ENCODE measurements around the gene NT5M. TPM values are rescaled to one million over a fixed set of nuclear protein-coding genes. Genes with fewer than 3 reads are reported as not detected.
"Not testable (repeated sequence)": the region's sequence is repeated elsewhere in the genome, so short reads cannot be mapped to it uniquely, and the experiment has no call there.

The NT5M gene
- total and polyA plus RNA-seq, 2 donors, result 6.0 to 7.3 TPM

DNA sequence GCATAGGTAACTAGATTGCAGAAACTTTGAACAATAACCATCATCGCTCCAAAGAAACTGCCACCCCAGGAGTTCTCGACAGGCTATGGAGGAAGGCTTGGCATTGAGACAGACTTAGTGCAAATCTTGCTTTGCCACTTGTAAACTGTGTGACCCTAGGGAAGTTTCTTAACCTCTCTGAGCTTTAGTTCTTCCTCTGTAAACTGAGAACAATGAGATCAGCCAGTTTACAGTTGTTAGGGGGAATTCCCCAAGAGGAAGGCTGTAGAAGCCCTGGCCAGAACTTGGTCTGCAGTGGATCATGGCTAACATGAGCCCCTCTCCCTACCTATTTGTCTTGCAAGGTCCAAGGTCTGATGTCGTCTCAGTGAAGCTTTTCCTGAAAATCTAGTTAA lies 78.9 kb downstream of the NT5M start:
- no peak overlapping the region for H3K27ac ChIP-seq (ENCODE audit: low read depth in 1 of 2, low read length in 1 of 2)
- H3K4me3 ChIP-seq (ENCODE audit: low read length in 2 of 2), result no peak overlapping the region
- no peaks in the 10 kb centered on the region for H3K36me3 ChIP-seq (ENCODE audit: control insufficient read depth in 2 of 2, insufficient read depth in 2 of 2, low read length in 1 of 2)
- H3K27me3 ChIP-seq (ENCODE audit: control insufficient read depth in 2 of 2, insufficient read depth in 1 of 2, low read length in 1 of 2), result peaks cover 0 to 7% of the 10 kb centered on the region in 2 donors
- no peak for DNase-seq (ENCODE audit: low read depth in 6 of 9, low spot score in 9 of 9)
- H3K9me3 ChIP-seq (ENCODE audit: control insufficient read depth in 2 of 2, insufficient read depth in 1 of 2, low read length in 1 of 2), result peaks cover 0 to 4% of the 10 kb centered on the region in 2 donors
- WGBS, result 98% methylated on average over 3 of the region's 3 CpGs
- peaks cover 4 to 27% of the 10 kb centered on the region in 2 donors for H3K4me1 ChIP-seq (ENCODE audit: control insufficient read depth in 2 of 2, insufficient read depth in 2 of 2, low read length in 2 of 2)

DNA sequence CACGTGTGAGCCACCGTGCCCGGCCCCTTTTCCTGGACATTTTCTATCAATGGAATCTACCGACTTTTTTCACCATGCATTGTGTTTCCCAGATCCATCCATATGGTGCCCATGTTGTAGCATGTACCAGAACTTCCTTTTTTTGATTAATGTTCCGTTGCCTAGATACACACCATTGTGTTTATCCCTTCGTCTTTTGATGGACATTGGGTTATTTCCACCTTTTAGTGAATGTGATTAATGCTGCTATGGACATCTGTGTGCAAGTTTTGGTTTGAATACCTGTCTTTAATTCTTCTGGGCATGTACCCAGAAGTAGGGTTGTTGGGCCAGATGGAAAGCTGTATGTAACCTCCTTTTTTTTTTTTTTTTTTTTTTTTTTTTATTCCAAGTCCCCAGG lies 79.8 kb downstream of the NT5M start:
- H3K36me3 ChIP-seq (ENCODE audit: control insufficient read depth in 2 of 2, insufficient read depth in 2 of 2, low read length in 1 of 2), result no peaks in the 10 kb centered on the region
- no peak overlapping the region for H3K27ac ChIP-seq (ENCODE audit: low read depth in 1 of 2, low read length in 1 of 2)
- H3K9me3 ChIP-seq (ENCODE audit: control insufficient read depth in 2 of 2, insufficient read depth in 1 of 2, low read length in 1 of 2), result peaks cover 0 to 4% of the 10 kb centered on the region in 2 donors
- no peak overlapping the region for H3K4me3 ChIP-seq (ENCODE audit: low read length in 2 of 2)
- H3K4me1 ChIP-seq (ENCODE audit: control insufficient read depth in 2 of 2, insufficient read depth in 2 of 2, low read length in 2 of 2), result peaks cover 4 to 34% of the 10 kb centered on the region in 2 donors
- DNase-seq (ENCODE audit: low read depth in 6 of 9, low spot score in 9 of 9), result no peak
- peaks cover 0 to 7% of the 10 kb centered on the region in 2 donors for H3K27me3 ChIP-seq (ENCODE audit: control insufficient read depth in 2 of 2, insufficient read depth in 1 of 2, low read length in 1 of 2)
- 59% methylated on average over 6 of the region's 6 CpGs for WGBS

DNA sequence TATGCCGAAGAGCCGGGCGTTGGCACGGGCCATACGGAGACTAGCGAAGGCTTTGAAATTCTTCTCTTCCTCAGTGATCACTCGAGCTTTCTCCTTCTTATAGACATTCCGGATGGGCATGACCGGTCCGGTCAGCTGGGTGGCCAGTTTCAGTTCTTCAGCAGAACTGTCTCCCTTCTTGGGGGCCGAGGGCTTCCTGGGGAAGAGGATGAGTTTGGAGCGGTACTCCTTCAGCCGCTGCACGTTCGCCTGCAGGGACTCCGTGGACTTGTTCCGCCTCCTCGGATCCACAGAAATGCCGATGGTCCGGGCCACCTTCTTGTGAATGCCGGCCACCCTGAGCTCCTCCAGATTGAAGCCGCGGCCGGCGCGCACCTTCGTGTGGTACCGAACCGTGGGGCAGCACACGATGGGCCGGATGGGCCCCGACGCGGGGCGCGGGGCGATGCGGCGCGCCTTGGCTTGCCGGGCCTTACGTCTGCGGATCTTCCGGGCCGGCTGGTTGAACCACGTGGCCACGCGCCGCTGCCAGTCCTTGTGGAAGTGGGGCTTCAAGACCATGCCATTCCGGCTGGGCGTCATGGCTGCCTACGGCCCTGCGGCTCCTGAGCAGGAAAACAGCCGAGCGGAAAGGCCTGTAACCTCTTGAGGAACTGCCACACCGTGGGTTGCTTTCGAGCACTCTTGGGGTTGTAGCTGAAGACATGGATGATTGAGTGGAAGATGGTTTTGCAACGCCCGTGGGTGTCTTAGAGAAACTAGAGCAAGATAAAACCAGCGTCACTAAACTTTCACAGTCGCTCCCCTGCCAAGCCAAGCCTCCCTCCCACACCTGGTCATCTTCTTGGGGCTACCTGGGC lies 80.5 kb downstream of the NT5M start:
- not testable (repeated sequence) for H3K9me3 ChIP-seq (ENCODE audit: control insufficient read depth in 2 of 2, insufficient read depth in 1 of 2, low read length in 1 of 2); H3K27ac ChIP-seq (ENCODE audit: low read depth in 1 of 2, low read length in 1 of 2); H3K27me3 ChIP-seq (ENCODE audit: control insufficient read depth in 2 of 2, insufficient read depth in 1 of 2, low read length in 1 of 2); H3K36me3 ChIP-seq (ENCODE audit: control insufficient read depth in 2 of 2, insufficient read depth in 2 of 2, low read length in 1 of 2); H3K4me3 ChIP-seq (ENCODE audit: low read length in 2 of 2); DNase-seq (ENCODE audit: low read depth in 6 of 9, low spot score in 9 of 9)
- peaks cover 4 to 41% of the 10 kb centered on the region in 2 donors for H3K4me1 ChIP-seq (ENCODE audit: control insufficient read depth in 2 of 2, insufficient read depth in 2 of 2, low read length in 2 of 2)
- WGBS, result 95% methylated on average over 61 of the region's 61 CpGs

DNA sequence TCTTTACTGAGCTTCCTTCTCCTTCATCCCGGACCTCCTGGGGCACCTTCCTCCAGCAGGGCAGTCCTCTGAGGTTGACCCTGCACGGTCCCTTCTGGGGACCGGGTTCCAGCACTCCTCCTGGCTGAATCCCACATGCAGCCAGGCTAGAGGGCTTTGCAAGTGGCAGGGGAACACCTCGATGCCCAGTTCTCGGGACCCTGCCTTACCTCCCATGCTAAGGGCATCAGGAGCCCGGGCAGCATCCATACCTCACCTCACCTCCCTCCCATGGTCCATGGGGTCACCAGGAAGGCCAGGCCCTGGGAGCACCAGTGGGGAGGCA lies 81.1 kb downstream of the NT5M start:
- no peak overlapping the region for H3K27ac ChIP-seq (ENCODE audit: low read depth in 1 of 2, low read length in 1 of 2)
- WGBS, result 96% methylated on average over 6 of the region's 6 CpGs
- H3K9me3 ChIP-seq (ENCODE audit: control insufficient read depth in 2 of 2, insufficient read depth in 1 of 2, low read length in 1 of 2), result peaks cover 0 to 7% of the 10 kb centered on the region in 2 donors
- no peak overlapping the region for H3K4me3 ChIP-seq (ENCODE audit: low read length in 2 of 2)
- peaks cover 0 to 7% of the 10 kb centered on the region in 2 donors for H3K27me3 ChIP-seq (ENCODE audit: control insufficient read depth in 2 of 2, insufficient read depth in 1 of 2, low read length in 1 of 2)
- DNase-seq (ENCODE audit: low read depth in 6 of 9, low spot score in 9 of 9), result no peak
- H3K4me1 ChIP-seq (ENCODE audit: control insufficient read depth in 2 of 2, insufficient read depth in 2 of 2, low read length in 2 of 2), result peaks cover 4 to 41% of the 10 kb centered on the region in 2 donors
- H3K36me3 ChIP-seq (ENCODE audit: control insufficient read depth in 2 of 2, insufficient read depth in 2 of 2, low read length in 1 of 2), result no peaks in the 10 kb centered on the region

DNA sequence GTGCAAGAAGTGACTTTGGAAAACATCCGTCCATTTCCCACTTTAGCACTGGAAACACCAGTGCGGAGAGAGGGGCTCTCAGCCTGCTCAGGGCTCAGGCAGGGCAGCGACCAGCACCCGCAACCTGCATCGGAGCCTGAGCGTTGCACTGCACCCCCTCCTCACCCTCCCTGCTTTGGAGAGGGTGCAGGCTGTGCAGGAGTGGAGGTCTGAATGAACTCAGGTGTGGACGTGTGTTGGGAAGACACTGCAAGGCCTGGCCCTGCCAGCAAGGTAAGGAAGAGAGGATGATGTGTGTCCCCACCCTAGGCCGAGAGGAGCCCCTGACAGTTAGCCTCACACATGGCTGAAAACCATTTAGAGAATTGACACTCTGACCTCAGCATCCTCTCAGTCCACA lies 81.8 kb downstream of the NT5M start:
- Histone ChIP-seq H3K27ac (ENCODE audit: low read depth in 1 of 2, low read length in 1 of 2) (no peak overlapping the region), H3K36me3 (ENCODE audit: control insufficient read depth in 2 of 2, insufficient read depth in 2 of 2, low read length in 1 of 2) (no peaks in the 10 kb centered on the region), H3K9me3 (ENCODE audit: control insufficient read depth in 2 of 2, insufficient read depth in 1 of 2, low read length in 1 of 2) (peaks cover 0 to 7% of the 10 kb centered on the region in 2 donors), H3K4me3 (ENCODE audit: low read length in 2 of 2) (no peak overlapping the region), H3K27me3 (ENCODE audit: control insufficient read depth in 2 of 2, insufficient read depth in 1 of 2, low read length in 1 of 2) (peaks cover 0 to 7% of the 10 kb centered on the region in 2 donors), H3K4me1 (ENCODE audit: control insufficient read depth in 2 of 2, insufficient read depth in 2 of 2, low read length in 2 of 2) (peaks cover 4 to 34% of the 10 kb centered on the region in 2 donors)
- 97% methylated on average over 8 of the region's 8 CpGs for WGBS
- DNase-seq (ENCODE audit: low read depth in 6 of 9, low spot score in 9 of 9), result no peak

DNA sequence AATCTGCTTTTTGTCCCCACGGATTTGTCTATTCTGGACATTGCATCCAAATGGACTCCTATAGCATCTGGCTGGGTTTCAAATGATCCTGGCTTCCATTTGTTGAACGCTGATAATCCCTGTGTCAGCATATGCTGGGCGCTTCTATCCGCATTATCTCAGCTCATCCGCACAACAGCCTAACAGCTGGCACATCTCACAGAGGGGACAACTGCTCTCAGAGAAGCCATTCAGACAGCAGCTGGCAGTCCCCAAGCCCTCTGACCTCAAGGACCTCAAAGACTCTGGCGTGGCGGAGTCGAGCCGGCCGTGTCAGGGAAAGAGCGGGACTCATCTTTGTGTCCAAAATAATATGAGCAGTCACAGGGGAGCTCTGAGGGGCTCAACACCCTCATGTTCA lies 82.3 kb downstream of the NT5M start:
- Histone ChIP-seq H3K4me1 (ENCODE audit: control insufficient read depth in 2 of 2, insufficient read depth in 2 of 2, low read length in 2 of 2) (peaks cover 4 to 33% of the 10 kb centered on the region in 2 donors), H3K9me3 (ENCODE audit: control insufficient read depth in 2 of 2, insufficient read depth in 1 of 2, low read length in 1 of 2) (peaks cover 0 to 7% of the 10 kb centered on the region in 2 donors), H3K4me3 (ENCODE audit: low read length in 2 of 2) (no peak overlapping the region), H3K36me3 (ENCODE audit: control insufficient read depth in 2 of 2, insufficient read depth in 2 of 2, low read length in 1 of 2) (no peaks in the 10 kb centered on the region), H3K27me3 (ENCODE audit: control insufficient read depth in 2 of 2, insufficient read depth in 1 of 2, low read length in 1 of 2) (peaks cover 0 to 2% of the 10 kb centered on the region in 2 donors), H3K27ac (ENCODE audit: low read depth in 1 of 2, low read length in 1 of 2) (no peak overlapping the region)
- WGBS, result 97% methylated on average over 11 of the region's 11 CpGs
- no peak for DNase-seq (ENCODE audit: low read depth in 6 of 9, low spot score in 9 of 9)

DNA sequence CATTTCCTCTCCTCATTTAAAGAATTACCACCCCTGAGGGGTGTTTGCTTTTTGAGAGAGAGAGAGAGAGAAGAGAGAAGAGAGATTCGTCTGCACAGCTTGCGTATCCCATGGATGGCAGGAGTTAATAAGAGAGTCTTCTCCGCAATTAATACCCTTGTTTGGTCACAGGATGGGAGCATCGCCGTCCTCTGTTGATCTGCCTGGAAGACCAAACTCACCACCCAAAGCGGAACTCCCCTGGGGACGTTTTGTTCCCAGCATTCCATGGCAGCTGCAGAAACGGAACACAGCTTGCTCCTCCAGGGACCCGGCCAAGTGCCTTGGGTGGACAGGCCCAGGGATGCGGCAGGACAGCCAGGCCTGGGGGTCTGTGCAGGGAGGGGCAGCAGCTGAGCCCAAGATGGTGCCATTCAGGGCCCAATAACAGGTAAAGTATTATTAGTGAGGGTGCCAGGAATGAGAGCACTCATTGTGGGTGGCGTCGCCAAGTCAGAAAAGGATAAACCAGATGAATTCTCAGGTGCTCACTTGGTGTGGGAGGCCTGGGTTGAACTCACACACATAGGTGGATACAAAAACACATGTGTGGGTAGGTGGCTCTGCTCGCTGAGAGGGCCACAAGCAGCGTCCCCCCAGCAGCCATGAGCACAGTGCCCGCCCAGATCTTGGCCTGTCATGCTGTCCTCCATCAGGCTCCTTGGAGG lies 83.1 kb downstream of the NT5M start:
- no peak for DNase-seq (ENCODE audit: low read depth in 6 of 9, low spot score in 9 of 9)
- WGBS, result 96% methylated on average over 15 of the region's 15 CpGs
- no peak overlapping the region for H3K4me3 ChIP-seq (ENCODE audit: low read length in 2 of 2)
- peaks cover 0 to 4% of the 10 kb centered on the region in 2 donors for H3K27me3 ChIP-seq (ENCODE audit: control insufficient read depth in 2 of 2, insufficient read depth in 1 of 2, low read length in 1 of 2)
- H3K27ac ChIP-seq (ENCODE audit: low read depth in 1 of 2, low read length in 1 of 2), result no peak overlapping the region
- no peaks in the 10 kb centered on the region for H3K36me3 ChIP-seq (ENCODE audit: control insufficient read depth in 2 of 2, insufficient read depth in 2 of 2, low read length in 1 of 2)
- H3K9me3 ChIP-seq (ENCODE audit: control insufficient read depth in 2 of 2, insufficient read depth in 1 of 2, low read length in 1 of 2), result peaks cover 0 to 7% of the 10 kb centered on the region in 2 donors
- H3K4me1 ChIP-seq (ENCODE audit: control insufficient read depth in 2 of 2, insufficient read depth in 2 of 2, low read length in 2 of 2), result peaks cover 4 to 33% of the 10 kb centered on the region in 2 donors

DNA sequence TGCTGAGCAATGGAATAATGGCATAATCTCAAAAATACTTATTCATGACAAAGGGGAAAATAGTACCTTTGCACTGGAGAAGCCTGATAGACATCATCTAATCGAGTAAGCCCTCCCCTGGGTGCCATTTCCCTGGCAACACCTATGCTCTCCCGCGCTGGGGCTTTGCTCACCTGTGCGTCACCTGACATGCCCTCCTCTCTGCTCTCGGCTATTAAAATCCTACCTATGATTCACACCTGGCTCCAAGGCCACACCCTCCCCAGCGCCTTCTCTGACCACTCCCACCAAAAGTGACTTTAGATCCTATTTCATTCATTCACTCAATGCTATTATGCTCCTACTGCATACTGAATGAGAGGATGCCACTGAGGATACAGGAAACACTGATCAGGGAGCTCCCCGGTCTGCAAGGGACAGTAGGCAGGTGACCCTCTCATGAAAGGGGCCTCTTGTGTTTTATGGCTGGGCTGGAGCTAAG lies 83.9 kb downstream of the NT5M start:
- H3K4me3 ChIP-seq (ENCODE audit: low read length in 2 of 2), result no peak overlapping the region
- DNase-seq (ENCODE audit: low read depth in 6 of 9, low spot score in 9 of 9), result no peak
- no peak overlapping the region for H3K27ac ChIP-seq (ENCODE audit: low read depth in 1 of 2, low read length in 1 of 2)
- 97% methylated on average over 7 of the region's 7 CpGs for WGBS
- no peaks in the 10 kb centered on the region for H3K36me3 ChIP-seq (ENCODE audit: control insufficient read depth in 2 of 2, insufficient read depth in 2 of 2, low read length in 1 of 2)
- peaks cover 4 to 39% of the 10 kb centered on the region in 2 donors for H3K4me1 ChIP-seq (ENCODE audit: control insufficient read depth in 2 of 2, insufficient read depth in 2 of 2, low read length in 2 of 2)
- peaks cover 0 to 4% of the 10 kb centered on the region in 2 donors for H3K27me3 ChIP-seq (ENCODE audit: control insufficient read depth in 2 of 2, insufficient read depth in 1 of 2, low read length in 1 of 2)
- peaks cover 0 to 7% of the 10 kb centered on the region in 2 donors for H3K9me3 ChIP-seq (ENCODE audit: control insufficient read depth in 2 of 2, insufficient read depth in 1 of 2, low read length in 1 of 2)

All from thymus (tissue), 11 donors.